ENCODE measurements around the gene OSBPL10. TPM values are rescaled to one million over a fixed set of nuclear protein-coding genes. Genes with fewer than 3 reads are reported as not detected.

Gene OSBPL10
- total RNA-seq, 1 donor from 2014 or later: 45.4 TPM

GRCh38 chr3:31946484-31947081 is 34.5 kb downstream of the OSBPL10 start:
- no peak for TF ChIP-seq CTCF (IDR thresholded peaks at IDR 0.05)
- Mint-ChIP-seq H3K4me1 (ENCODE audit: low read depth) (peaks cover 36% of the 10 kb centered on the region), H3K36me3 (ENCODE audit: low read depth) (peaks cover 5% of the 10 kb centered on the region), H3K27ac (ENCODE audit: unreplicated experiment) (no peak overlapping the region), H3K27me3 (ENCODE audit: low read depth) (no peaks in the 10 kb centered on the region), H3K9me3 (ENCODE audit: low read depth) (peaks cover 9% of the 10 kb centered on the region), H3K4me3 (ENCODE audit: unreplicated experiment) (no peak overlapping the region)
- DNase-seq (ENCODE audit: low spot score): no peak

- H3K36me3 Mint-ChIP-seq (ENCODE audit: low read depth): peaks cover 5% of the 10 kb centered on the region
- no peaks in the 10 kb centered on the region for H3K27me3 Mint-ChIP-seq (ENCODE audit: low read depth)
- H3K27ac Mint-ChIP-seq (ENCODE audit: unreplicated experiment): peak overlapping the region; percentile 20
- peaks cover 7% of the 10 kb centered on the region for H3K9me3 Mint-ChIP-seq (ENCODE audit: low read depth)
- DNase-seq (ENCODE audit: low spot score): no peak
- H3K4me3 Mint-ChIP-seq (ENCODE audit: unreplicated experiment): no peak overlapping the region
- TF ChIP-seq CTCF (IDR thresholded peaks at IDR 0.05): no peak
- peaks cover 45% of the 10 kb centered on the region for H3K4me1 Mint-ChIP-seq (ENCODE audit: low read depth)
Observed at GRCh38 chr3:31945738-31946052, 35.4 kb downstream of the OSBPL10 start.

- no peak overlapping the region for H3K27ac Mint-ChIP-seq (ENCODE audit: unreplicated experiment)
- H3K4me1 Mint-ChIP-seq (ENCODE audit: low read depth): peaks cover 40% of the 10 kb centered on the region
- H3K9me3 Mint-ChIP-seq (ENCODE audit: low read depth): no peaks in the 10 kb centered on the region
- H3K27me3 Mint-ChIP-seq (ENCODE audit: low read depth): no peaks in the 10 kb centered on the region
- no peak for DNase-seq (ENCODE audit: low spot score)
- no peak overlapping the region for H3K4me3 Mint-ChIP-seq (ENCODE audit: unreplicated experiment)
- TF ChIP-seq CTCF (IDR thresholded peaks at IDR 0.05): no peak
- no peaks in the 10 kb centered on the region for H3K36me3 Mint-ChIP-seq (ENCODE audit: low read depth)
Observed at GRCh38 chr3:31943041-31943440, 38.0 kb downstream of the OSBPL10 start.

- no peak overlapping the region for H3K27ac Mint-ChIP-seq (ENCODE audit: unreplicated experiment)
- H3K4me3 Mint-ChIP-seq (ENCODE audit: unreplicated experiment): no peak overlapping the region
- H3K9me3 Mint-ChIP-seq (ENCODE audit: low read depth): no peaks in the 10 kb centered on the region
- peaks cover 35% of the 10 kb centered on the region for H3K4me1 Mint-ChIP-seq (ENCODE audit: low read depth)
- DNase-seq (ENCODE audit: low spot score): no peak
- H3K27me3 Mint-ChIP-seq (ENCODE audit: low read depth): no peaks in the 10 kb centered on the region
- H3K36me3 Mint-ChIP-seq (ENCODE audit: low read depth): no peaks in the 10 kb centered on the region
- TF ChIP-seq CTCF (IDR thresholded peaks at IDR 0.05): no peak
Observed at GRCh38 chr3:31942446-31942845, 38.6 kb downstream of the OSBPL10 start.

GRCh38 chr3:31937225-31937624 is 43.8 kb downstream of the OSBPL10 start:
- H3K36me3 Mint-ChIP-seq (ENCODE audit: low read depth): no peaks in the 10 kb centered on the region
- no peak for DNase-seq (ENCODE audit: low spot score)

More at GRCh38 chr3:31937225-31937624, 43.8 kb downstream of the OSBPL10 start:
- H3K27ac Mint-ChIP-seq (ENCODE audit: unreplicated experiment): no peak overlapping the region
- H3K4me1 Mint-ChIP-seq (ENCODE audit: low read depth): peaks cover 27% of the 10 kb centered on the region
- no peaks in the 10 kb centered on the region for H3K27me3 Mint-ChIP-seq (ENCODE audit: low read depth)
- no peak for TF ChIP-seq CTCF (IDR thresholded peaks at IDR 0.05)
- H3K9me3 Mint-ChIP-seq (ENCODE audit: low read depth): no peaks in the 10 kb centered on the region
- H3K4me3 Mint-ChIP-seq (ENCODE audit: unreplicated experiment): no peak overlapping the region
